HG02571 (cell line): ENCODE data around the gene PLXNA4.

Experiments used
- ATAC-seq: cut with Tn5 transposase; IDR thresholded peaks from one replicate; pipeline ENCODE4 v1.9.1; 2021; ENCODE audit warnings: mild to moderate bottlenecking, moderate library complexity; ENCODE audit not compliant: unreplicated experiment

Gene PLXNA4

DNA sequence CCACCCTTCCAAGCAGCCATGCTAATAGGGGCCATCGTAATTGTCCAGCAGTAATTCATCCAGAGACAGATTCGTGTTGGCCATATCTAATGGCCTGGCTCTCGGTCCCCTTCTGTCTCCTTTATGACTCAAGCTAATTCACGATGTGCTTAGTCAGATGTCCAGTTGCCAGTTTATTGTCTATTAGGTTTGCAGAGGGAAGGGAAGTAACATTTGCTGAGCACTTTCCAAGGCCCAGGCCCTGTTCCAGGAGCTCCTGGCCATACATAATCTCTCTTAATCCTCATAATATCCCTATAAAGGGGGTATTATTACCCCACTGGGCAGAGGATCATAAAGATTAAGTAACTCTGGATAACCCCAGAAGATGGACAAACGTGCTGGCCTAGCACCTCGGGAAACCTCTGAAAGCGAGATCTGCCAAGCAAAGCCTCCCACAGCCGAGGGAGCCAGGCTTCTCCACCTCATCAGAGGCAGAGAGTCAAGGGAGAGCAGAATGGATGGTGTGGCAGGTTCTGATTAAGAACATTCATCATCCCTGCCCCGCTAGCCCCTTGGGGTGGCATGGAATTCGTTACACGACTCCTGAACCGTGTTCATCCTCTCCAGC is 153.7 kb downstream of the PLXNA4 start:
- ATAC-seq = no peak

DNA sequence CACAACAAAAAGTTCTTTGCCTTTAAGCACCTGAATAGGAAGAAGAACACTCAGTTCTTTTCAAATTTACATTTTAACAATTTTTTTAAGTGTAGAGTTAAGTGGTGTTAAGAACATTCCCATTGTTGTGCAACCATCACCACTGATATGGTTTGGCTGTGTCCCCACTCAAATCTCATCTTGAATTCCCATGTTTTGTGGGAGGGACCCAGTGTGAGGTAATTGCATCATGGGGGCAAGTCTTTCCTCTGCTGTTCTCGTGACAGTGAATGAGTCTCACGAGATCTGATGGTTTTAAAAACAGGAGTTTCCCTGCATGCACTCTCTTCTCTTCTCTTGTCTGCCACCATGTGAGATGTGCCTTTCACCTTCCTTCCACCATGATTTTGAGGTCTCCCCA is 155.7 kb downstream of the PLXNA4 start:
- no peak for ATAC-seq

DNA sequence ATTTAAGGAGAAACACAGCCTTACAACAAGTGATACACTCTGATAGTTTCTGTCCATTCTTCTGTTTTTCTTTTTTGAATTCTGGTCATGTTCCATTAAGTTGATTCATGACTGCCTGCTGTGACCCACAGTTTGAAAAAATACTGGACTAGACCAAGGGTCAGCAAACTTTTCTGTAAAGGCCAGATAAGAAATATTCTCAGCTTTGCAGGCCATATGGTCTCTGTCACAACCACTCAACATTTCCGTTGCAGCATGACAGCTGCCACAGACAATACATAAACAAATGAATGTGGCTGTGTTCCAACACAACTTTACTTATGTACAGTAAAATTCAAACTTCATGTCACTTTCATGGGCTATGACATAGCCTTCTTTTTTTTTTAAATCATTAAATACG is 156.7 kb downstream of the PLXNA4 start:
- no peak for ATAC-seq

DNA sequence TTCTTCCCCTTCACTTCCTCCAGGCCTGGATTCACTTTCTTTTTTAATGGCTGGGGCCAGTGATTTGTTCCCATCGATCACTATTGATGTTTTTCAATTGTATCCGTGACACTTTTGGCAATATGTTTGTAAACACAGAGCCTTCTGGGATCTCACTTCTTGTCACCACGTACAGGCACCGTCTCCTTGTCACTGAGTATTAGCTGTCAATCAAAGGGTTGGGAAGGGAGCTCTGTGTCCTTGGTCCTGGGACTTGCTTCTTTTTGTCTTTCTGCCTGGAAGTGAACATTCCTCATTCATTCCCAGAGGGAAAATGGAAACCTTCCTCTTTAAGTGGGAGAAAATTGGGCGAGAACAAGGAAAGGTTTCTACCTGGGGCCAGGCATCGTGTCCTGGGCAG is 157.4 kb downstream of the PLXNA4 start:
- ATAC-seq = no peak

DNA sequence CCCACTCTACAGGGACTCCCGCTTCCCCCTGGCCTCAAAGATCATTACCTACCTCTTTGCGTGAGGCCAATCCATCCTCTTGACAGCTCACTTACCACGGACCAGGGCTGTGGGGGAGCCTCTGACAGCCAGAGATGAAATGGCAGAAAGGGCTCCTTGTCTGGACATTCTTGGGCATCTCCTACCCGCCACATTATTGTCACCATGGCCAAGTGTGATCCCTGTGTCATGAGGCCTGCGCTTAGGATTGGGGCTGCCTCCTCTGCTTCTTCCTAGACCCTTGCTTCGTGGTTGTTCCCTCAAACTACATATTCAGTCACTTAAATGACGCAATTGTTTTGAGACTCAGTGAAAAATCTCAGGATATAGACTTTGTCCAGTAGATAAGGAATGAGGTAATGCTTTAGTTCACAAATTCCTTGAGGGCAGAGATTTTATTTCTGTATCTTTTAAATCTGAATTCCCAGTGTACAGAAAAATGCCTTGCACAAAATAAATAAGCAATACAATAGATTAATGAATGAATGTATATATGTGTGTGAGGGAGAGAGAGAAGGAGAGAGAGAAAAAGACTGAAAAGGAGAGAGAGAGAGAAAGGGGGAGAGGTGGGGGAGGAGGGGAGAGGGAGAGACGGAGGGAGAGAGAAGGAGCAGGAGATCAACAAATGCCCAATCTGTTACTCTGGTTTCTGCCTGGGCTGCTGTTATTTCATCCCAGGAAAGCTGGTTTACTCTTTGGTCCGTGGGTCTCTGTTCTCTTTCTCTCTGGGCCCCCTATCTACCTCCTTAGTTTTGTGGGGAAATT is 159.0 kb downstream of the PLXNA4 start:
- ATAC-seq = no peak

DNA sequence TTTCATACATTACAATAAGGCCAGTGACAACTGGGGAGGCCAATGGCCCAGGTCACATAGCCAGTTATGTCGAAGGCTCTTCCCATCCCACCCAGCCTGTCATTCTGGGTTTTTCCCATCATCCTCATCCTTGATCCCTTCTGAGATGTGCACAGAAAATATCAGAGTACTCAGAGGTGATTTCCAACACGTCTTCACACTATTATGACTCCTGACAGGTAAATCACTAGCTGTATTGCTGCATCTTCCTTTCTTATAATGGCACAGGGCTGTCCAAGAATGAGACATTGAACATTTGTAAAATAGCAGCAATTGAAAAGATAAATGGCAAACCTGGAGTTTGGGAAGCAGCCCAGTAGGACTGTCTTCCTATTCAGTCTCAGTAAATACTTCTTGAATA is 159.9 kb downstream of the PLXNA4 start:
- ATAC-seq = no peak

DNA sequence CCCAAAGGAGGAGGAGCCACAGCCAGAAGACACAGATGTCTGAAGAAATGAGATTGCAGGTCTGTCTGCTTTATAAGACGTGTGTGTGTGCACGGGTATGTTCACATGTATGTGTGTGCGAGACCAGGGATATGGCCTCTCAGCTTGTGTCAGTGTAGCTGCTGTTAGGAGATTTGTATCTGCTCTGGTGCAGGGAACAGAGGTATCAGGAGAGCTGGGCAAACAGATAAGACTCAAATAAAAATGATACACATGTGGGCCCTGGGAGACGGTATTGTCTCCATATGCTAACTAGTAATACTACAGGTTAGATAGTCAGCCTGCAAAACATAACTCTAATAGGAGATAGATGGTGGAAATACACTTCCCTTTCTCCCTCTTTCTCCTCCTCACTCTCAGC is 161.0 kb downstream of the PLXNA4 start:
- ATAC-seq = no peak

DNA sequence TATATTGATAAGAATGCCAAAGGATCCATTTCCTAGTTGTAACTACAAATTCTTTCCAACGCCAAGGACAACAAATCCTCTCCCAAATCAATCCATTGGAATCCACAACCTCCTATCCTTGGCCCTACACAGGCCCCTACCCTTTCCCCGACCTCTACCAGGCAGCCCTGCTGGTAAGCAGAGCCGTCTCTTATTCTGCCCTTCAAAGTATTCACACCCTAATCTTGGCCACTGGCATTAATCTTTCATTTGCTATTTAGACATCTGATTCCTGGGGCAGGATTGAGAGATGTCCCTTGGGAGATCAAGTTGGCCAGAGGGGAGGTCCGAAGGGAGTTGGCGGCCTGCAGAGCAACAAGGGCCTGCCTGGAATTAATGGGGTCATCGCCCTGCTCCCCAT is 161.4 kb downstream of the PLXNA4 start:
- no peak for ATAC-seq

DNA sequence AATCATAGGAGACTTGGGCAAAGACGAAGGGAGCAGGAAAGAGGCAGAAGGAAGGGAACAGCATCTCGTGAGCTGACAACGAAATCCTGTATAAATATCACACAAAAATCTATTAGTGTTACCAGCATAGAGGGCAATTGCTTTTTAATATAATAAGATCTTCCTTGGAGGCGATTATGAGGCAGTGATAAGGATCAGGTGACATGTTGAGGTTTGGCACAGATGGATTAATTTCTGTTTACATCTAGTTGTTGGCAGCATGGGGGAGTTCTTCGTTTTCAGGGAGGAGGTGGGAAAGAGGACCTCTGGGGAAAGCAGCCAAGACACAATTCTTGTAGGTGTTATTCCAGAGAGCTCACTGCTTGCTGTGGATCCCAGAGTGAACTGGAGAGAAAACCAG is 163.8 kb downstream of the PLXNA4 start:
- no peak for ATAC-seq

DNA sequence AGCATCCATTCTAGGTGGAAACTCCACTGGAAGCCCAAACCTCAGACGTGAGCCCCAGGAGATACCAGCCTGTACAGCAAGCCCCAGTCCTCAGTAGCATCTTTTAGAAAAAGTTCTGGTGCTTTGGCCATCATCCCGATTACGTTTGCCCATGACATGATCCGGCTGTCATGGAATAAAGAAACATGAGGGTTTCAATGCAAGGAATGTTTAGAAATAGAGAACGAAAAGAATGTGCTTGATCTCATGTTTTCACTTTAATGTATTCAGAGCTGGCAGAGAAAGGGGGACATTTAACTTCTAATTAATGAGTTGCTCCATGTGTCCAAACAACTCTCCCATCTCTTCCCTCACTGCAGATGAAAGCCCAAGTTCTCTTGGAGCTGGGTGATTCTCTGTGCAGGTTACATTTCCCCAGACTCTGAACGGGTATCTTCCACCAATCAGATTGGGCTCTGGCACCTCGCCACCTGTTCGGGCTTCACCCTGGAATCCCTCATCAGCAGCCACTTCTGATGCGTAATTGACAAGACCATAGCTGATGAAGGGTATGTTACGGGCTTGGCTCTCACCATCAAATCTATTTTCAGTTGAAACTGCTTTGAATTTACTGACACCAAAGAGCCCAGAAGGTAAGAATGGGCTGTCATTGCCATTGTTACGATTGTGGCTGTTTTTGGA is 165.3 kb downstream of the PLXNA4 start:
- ATAC-seq = no peak

DNA sequence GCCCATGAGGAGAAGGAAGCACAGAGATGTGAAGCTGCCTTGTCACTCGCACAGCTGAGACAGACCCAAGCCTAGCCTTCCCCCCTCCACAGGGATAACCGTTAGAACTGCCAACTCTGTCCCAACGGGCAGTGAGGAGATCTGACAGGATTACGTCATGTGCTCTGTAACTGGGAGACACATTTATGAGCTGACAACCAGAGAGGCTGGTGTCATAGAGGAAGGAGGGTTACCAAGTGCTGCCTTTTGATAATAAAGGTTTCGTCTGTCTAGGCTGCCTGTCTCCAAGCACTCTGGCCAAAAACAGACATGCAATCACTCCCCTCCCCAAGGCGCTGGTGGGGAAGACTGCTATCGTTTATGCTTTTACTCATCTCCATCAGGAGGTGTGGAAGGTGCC is 165.9 kb downstream of the PLXNA4 start:
- ATAC-seq = no peak

DNA sequence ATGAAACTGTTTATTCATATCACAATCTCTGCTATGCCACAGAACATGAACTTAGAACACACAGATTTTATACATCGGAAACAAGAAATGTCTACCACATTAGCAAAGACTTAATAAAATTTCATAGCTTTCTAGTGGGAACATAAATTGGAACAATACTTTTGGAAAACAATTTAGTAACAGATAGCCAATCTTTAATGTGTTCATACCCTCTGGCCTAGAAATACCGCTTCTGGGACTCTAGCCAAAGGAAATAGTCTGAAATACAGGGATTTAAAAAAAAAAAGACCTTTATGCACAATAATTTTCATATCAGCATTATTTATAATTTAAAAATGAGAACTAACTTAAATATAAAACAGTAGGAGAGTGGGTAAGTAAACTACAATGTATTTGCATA is 168.5 kb downstream of the PLXNA4 start:
- no peak for ATAC-seq

DNA sequence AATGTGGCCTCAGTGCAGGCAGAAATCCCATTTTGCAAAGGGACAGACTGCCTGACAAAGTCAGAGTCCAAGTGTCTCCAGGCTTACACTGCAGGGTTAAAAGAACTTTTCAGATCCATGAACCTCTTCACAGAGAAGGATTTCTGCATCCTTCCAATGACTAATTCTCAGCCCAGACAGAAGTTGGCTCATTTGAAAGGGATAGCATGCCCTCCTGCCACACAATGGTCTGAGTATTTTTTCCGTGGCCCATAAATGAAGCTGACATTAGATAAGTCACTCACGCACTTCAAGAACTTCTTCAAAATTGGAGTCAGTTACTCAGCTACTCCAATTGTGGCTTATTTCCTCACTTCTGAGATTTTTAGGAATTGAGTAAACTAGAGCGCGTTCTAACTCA is 170.2 kb downstream of the PLXNA4 start:
- ATAC-seq = no peak

DNA sequence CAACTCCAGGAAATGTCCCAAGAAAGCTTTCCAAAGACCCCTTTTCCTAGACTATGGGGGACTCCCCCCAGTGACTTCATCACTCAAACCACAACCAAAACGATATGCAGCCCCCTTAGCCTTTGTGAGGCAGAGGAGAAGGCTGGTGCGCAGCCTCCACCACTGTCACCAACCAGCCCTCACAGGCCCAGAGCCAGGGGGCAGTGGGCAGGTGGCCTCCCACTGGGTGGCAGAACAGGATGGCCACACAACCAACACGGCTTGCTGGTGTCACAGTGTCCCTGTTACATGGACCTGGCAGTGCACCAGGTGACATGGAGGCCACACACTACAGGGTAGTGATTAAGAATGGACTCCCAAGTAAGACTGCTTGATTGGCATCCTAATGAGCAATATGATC is 172.0 kb downstream of the PLXNA4 start:
- ATAC-seq = no peak

DNA sequence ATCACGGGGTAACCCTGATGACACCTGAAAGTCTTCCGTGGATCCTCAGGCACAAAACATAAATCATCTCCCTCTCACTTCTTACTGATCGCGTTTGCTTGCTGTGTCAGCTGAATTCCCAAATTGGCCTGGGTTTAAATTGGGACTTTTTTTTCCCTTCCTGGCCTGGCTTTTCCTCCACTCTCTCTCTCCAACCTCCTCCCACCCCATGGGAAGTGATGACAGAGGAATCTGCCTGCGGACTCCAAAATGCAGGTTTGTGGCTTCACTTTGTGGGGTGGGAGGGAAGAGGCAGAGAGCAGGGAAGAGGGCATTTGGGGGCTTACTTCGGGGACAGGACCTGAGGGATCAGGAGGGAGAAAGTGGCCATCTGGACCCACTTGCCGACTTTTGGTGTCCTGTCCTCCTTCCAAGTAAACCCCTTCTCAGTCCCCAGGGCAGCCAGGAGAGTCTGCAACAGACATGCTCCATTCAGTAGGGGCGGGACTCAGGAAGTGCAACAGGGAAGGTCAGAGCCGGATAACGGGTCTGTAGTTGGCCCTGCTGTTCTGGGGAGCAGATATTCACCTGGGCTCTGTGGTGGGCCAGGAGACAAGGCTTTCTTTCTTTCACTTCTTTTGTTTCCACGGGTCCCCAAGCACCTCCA is 172.7 kb downstream of the PLXNA4 start:
- no peak for ATAC-seq

DNA sequence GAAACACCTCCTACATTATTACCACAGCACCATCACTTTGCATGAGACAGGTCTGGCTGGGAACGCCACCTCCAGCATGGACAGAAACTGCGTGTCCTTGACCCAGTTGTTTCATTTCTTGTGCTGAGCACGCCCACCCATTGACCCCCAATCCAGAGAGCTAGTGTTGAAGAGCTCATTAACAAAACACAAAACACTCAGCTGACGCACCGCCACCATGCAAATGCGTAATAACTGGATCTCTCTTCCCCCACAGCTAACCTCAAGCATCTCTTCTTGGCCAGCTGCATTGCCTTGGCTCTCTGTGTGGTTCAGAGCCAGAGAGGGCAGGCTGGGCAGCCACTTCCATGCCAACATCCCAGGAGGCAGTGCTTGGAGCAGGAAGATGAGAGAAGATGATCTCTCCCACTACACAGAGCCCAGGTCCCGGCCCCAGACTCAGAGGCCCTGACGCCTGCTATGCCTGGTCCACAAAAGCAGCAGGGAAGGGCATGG is 173.5 kb downstream of the PLXNA4 start:
- no peak for ATAC-seq

DNA sequence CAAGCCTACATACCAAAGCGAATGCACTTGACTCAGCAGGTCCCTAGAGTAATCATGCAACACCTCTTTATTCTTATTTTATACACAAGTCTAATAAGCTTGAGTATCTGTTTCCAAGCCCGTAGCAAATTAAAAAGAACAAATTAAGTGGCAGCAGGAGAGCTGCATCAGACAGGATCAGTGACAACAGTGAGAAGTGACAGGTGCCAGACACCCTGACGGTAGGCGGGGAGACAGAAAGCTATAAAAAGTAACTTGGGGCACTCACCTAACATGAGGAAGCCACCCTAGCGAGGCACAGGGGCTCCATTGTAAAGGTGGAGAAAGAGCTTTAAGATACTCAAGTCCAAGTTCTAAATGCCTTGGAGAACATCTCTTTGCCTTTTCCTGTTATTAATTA is 174.2 kb downstream of the PLXNA4 start:
- ATAC-seq = no peak

DNA sequence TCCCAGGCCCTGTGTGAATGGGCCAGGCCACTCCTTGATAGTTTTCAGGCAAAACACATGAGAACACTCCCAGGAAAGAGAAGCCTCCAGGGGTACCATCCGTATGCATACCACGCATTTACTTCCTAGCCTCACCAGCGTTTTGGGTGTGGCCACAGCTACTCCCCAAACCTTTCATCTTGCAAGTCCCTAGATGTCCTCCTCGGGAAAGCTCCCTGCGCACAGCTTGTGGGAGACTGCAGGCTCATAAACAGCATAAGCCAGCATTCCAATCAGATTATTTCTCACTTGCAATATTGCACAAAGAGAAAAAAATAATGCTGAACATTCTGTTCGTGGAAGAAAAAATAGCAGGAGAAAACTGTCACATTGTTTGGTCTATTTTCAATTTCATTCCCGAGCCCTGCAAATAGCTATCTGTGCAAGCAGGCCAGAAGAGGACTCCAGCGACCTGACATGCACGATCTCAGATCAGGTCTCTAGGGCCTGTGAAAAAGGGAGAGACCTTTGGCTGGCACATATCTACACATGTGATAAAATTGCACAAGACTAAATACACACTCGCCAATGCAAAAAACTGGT is 175.6 kb downstream of the PLXNA4 start:
- no peak for ATAC-seq

DNA sequence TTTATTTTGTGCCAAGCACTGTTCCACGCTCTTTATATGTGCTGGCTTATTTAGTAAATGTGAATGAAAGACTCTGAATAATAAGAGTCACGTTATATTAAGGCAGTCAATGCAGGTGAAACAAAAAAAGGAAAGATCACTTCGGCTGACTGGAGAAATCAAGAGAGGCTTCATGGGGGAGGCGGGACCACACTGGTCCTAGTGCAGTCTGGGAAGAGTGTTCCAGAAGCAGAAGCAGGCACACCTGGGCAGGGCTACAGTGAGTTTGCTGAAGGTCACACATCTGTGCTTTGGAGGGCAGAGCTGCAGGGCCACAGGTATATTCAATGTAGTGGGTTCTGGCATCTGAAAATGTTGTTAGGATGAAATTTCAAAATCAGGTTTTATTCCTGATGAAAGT is 176.9 kb downstream of the PLXNA4 start:
- ATAC-seq = no peak

DNA sequence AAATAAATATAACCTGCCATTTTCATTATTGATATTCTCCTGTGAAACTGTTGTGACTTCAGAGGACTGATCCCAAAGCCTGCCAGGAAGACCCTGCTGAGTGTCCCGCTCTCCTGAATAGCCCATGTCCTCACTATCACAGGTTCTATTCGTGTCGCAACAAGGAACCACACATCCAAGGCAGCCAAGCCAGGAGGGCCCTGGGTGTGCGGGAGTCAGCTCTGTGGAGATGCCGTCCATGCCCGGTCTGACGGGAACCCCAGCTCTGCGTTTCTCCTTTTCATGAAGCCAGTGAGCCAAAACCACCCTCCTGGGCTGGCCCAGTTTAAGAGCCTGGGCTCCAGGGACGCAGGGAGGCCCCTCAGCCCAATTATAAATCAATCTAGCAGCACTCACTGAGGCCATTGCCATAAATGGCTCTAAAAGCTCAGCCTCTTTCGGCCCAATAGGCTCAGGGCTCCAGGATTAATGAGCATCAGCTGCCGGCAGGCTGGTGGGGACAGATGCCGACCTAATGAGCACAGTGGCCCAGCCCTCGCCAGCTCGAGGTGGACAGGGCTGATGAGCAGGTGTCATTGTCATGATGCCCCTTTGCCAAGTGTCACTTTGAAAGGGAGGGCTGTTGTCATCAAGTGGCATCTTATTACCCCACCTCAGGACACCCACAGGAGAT is 177.9 kb downstream of the PLXNA4 start:
- ATAC-seq = no peak

DNA sequence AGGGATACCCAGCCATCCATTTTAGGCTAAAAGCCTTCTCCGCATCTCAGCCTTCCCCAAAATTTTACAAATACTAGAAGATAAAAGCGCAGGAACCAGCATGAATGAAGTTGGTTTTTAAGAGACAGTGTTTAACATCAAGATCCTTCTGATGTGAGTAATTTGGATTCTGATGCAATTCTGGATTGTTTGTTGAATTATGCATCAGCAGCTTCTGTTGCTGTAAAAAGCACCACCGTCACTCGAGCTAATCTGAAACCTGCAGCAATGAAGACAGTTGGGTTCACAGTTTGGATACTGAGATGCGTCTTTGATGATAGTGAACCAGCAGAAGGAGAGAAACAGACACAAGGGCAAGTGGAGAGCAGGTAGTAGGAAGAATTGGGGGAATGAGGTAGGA is 179.2 kb downstream of the PLXNA4 start:
- no peak for ATAC-seq
